ENCODE measurements around the gene NEK6. TPM values are rescaled to one million over a fixed set of nuclear protein-coding genes. Genes with fewer than 3 reads are reported as not detected.

The NEK6 gene
- total RNA-seq, 1 experiment from 2014 or later = 21.1 TPM

GRCh38 chr9:124315882-124316281 is 58.1 kb downstream of the NEK6 start:
- H3K9me3 ChIP-seq (ENCODE audit: low read length) = no peaks in the 10 kb centered on the region
- DNase-seq (no peak), ATAC-seq (no peak)
- no peak overlapping the region for H3K27ac ChIP-seq (ENCODE audit: low read length)
- H3K4me1 ChIP-seq (ENCODE audit: insufficient read depth, low read length) = no peaks in the 10 kb centered on the region
- H3K9ac ChIP-seq (ENCODE audit: low read length) = no peak overlapping the region
- CTCF ChIA-PET = no interaction called here
- H2AFZ ChIP-seq (ENCODE audit: low read length) = no peak overlapping the region
- H3K27me3 ChIP-seq (ENCODE audit: low read length) = no peaks in the 10 kb centered on the region
- POLR2A ChIA-PET (ENCODE audit: unreplicated experiment) = no interaction called here
- intact Hi-C loops (cut with micrococcal nuclease) = no loop called here
- no peaks in the 10 kb centered on the region for H3K9me2 ChIP-seq (replicated peaks; ENCODE audit: low read length)
- no peak overlapping the region for H3K4me2 ChIP-seq (ENCODE audit: low read length)
- no peaks in the 10 kb centered on the region for H4K20me1 ChIP-seq (ENCODE audit: low read length)
- BruUV-seq (replicated peaks) = no TSS peak
- H3K79me2 ChIP-seq (ENCODE audit: low read length) = peaks cover 3% of the 10 kb centered on the region; the same call in 1 of the 2 replicates
- H3K4me3 ChIP-seq (ENCODE audit: low read length) = no peak overlapping the region
- H3K36me3 ChIP-seq (ENCODE audit: low read depth, low read length) = no peaks in the 10 kb centered on the region; the same call in none of the 2 replicates
- H3F3A ChIP-seq (ENCODE audit: low read length, unreplicated experiment) = no peaks in the 10 kb centered on the region
- no peak for TF ChIP-seq CTCF (conservative IDR thresholded peaks at IDR 0.05; ENCODE audit: low read depth, low read length)
- no peak for TF ChIP-seq EZH2 (IDR thresholded peaks at IDR 0.05; ENCODE audit: low read length, unreplicated experiment)
- no peak for TF ChIP-seq EZH2phosphoT487 (IDR thresholded peaks at IDR 0.05; ENCODE audit: borderline replicate concordance, low read length)

DNA sequence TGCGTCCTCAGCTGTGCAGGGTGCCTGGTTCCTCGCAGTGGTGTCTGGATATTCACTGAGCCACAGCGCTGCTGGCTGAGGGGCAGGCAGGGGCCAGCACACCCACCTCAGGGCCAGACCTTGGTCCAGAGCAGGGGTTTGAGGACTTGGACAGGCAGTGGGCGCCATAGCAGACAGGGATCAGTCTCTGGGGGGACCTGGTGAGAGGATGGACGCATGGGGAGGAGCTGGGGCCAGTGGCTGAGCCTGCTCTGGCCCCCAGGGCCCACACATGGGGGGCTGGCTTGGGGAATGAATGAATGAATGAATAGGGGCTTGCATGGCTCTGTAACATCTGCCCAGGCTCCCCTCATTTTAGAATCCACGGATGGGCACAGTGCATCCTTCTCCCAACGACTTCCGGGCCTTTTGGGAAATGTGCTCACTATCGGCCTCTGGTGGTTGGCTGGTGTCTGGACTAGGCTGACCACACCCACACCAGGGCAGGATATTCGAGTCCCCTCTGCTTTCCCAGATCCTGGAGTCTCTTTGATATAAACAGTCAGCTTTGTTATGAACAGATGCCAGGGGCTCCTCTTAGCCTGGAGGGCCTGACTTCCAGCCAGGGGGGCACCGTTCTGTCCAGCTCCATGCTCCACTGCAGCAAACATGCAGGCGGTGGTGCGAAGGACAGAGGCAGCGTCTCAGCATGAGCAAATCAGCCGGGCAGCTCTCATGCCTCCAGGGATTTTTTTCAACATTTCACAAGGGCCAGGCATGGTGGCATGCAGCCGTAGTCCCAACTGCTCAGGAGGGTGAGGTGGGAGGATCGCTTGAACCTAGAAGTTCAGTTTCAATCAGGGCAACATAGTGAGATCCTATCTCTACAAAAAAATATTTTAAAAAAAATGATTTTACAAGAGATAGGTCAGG is 62.6 kb downstream of the NEK6 start:
- H3K27ac ChIP-seq (ENCODE audit: low read length) = no peak overlapping the region
- no peaks in the 10 kb centered on the region for H3K4me1 ChIP-seq (ENCODE audit: insufficient read depth, low read length)
- TF ChIP-seq CTCF (conservative IDR thresholded peaks at IDR 0.05; ENCODE audit: low read depth, low read length) (peak; percentile 81), EZH2 (IDR thresholded peaks at IDR 0.05; ENCODE audit: low read length, unreplicated experiment) (no peak), EZH2phosphoT487 (IDR thresholded peaks at IDR 0.05; ENCODE audit: borderline replicate concordance, low read length) (no peak)
- CTCF ChIA-PET = interaction anchor here (0.6 kb wide), 1 partner anchor 17 kb away, joined by 3 read pairs; no protein-coding TSS in a partner anchor
- no peaks in the 10 kb centered on the region for H3F3A ChIP-seq (ENCODE audit: low read length, unreplicated experiment)
- POLR2A ChIA-PET (ENCODE audit: unreplicated experiment) = no interaction called here
- no peaks in the 10 kb centered on the region for H3K27me3 ChIP-seq (ENCODE audit: low read length)
- H3K9me3 ChIP-seq (ENCODE audit: low read length) = no peaks in the 10 kb centered on the region
- no peak overlapping the region for H3K4me3 ChIP-seq (ENCODE audit: low read length)
- DNase-seq (peak; percentile 68), ATAC-seq (peak; percentile 96)
- no TSS peak for BruUV-seq (replicated peaks)
- no peak overlapping the region for H2AFZ ChIP-seq (ENCODE audit: low read length)
- H3K9ac ChIP-seq (ENCODE audit: low read length) = no peak overlapping the region
- no peaks in the 10 kb centered on the region for H3K9me2 ChIP-seq (replicated peaks; ENCODE audit: low read length)
- H3K4me2 ChIP-seq (ENCODE audit: low read length) = no peak overlapping the region
- no peaks in the 10 kb centered on the region for H3K79me2 ChIP-seq (ENCODE audit: low read length)
- no peaks in the 10 kb centered on the region; the same call in 1 of the 2 replicates for H3K36me3 ChIP-seq (ENCODE audit: low read depth, low read length)
- intact Hi-C loops (cut with micrococcal nuclease) = loop anchor here (5.0 kb wide), 1 partner anchor 193 kb away; no protein-coding TSS in a partner anchor
- no peaks in the 10 kb centered on the region for H4K20me1 ChIP-seq (ENCODE audit: low read length)

GRCh38 chr9:124321416-124321815 is 63.7 kb downstream of the NEK6 start:
- Histone ChIP-seq H3F3A (ENCODE audit: low read length, unreplicated experiment) (no peaks in the 10 kb centered on the region), H3K9me2 (replicated peaks; ENCODE audit: low read length) (no peaks in the 10 kb centered on the region), H3K79me2 (ENCODE audit: low read length) (no peaks in the 10 kb centered on the region), H3K27ac (ENCODE audit: low read length) (no peak overlapping the region), H3K36me3 (ENCODE audit: low read depth, low read length) (no peaks in the 10 kb centered on the region; the same call in 1 of the 2 replicates), H3K4me3 (ENCODE audit: low read length) (no peak overlapping the region), H4K20me1 (ENCODE audit: low read length) (no peaks in the 10 kb centered on the region), H3K27me3 (ENCODE audit: low read length) (no peaks in the 10 kb centered on the region), H3K4me1 (ENCODE audit: insufficient read depth, low read length) (no peaks in the 10 kb centered on the region), H3K9me3 (ENCODE audit: low read length) (no peaks in the 10 kb centered on the region), H3K9ac (ENCODE audit: low read length) (no peak overlapping the region), H2AFZ (ENCODE audit: low read length) (no peak overlapping the region), H3K4me2 (ENCODE audit: low read length) (no peak overlapping the region)
- ATAC-seq = no peak
- ChIA-PET POLR2A (ENCODE audit: unreplicated experiment) (no interaction called here), CTCF (interaction anchor here (0.6 kb wide), 1 partner anchor 337 kb away, joined by 4 read pairs; no protein-coding TSS in a partner anchor)
- no TSS peak for BruUV-seq (replicated peaks)
- intact Hi-C loops (cut with micrococcal nuclease) = loop anchor here (5.0 kb wide), 1 partner anchor 194 kb away; no protein-coding TSS in a partner anchor
- DNase-seq = no peak
- no peak for TF ChIP-seq EZH2 (IDR thresholded peaks at IDR 0.05; ENCODE audit: low read length, unreplicated experiment)
